ENCODE data around the gene ACAP2. TPM values are rescaled to one million over a fixed set of nuclear protein-coding genes. Genes with fewer than 3 reads are reported as not detected.

Gene ACAP2
- total and polyA plus RNA-seq, 2 experiments from 2014 or later: 45.6 to 104 TPM

DNA sequence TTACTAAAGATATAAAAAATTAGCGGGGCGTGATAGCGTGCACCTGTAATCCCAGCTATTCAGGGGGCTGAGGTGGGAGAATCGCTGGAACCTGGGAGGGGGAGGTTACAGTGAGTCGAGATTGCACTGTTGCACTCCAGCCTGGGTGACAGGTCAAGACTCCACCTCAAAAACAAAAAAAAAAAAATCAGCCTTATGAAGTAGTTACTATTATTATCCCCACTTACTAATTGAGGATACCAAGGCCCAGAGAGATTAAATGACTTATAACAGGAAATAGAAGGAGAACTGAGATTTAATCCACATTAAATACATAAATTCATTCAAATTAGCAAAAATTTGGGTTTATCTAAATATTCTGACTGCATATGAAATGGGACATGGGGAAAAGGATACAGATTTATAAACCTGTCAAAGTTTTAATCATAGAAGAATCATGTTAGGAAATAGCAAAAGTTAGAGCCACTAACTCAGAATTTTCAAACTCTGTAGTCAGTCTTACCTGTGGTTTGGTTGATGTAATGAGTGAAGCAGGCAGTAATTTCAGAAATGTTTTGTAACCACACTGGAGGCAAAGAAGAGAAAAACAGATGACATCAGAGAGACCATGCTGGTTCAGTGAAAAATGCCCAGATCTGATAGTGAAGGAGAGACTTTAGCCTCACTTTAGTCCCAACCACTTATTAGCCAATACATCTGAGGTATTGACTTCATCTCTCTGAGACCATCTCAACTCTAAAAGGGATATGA lies 25.0 kb upstream of the ACAP2 start:
- no peak for DNase-seq (ENCODE audit: low spot score)
- no peaks in the 10 kb centered on the region for H3K27me3 ChIP-seq (ENCODE audit: insufficient read depth)
- no peaks in the 10 kb centered on the region; the same call in 2 of the 3 replicates for H3K36me3 Mint-ChIP-seq (ENCODE audit: low read depth)
- H3K27me3 Mint-ChIP-seq (ENCODE audit: insufficient read depth, low read depth, poor library complexity): peaks cover 3% of the 10 kb centered on the region
- H3K4me2 ChIP-seq: no peak overlapping the region
- H3F3A ChIP-seq (replicated peaks; ENCODE audit: low read depth): no peaks in the 10 kb centered on the region
- H3K27ac Mint-ChIP-seq: no peak overlapping the region
- peaks cover 3% of the 10 kb centered on the region; the same call in 2 of the 3 replicates for H3K4me1 Mint-ChIP-seq
- no peak overlapping the region for H3K27ac ChIP-seq (ENCODE audit: low read depth)
- no peak overlapping the region for H3K4me3 ChIP-seq
- no peaks in the 10 kb centered on the region for H3K79me2 ChIP-seq (replicated peaks; ENCODE audit: insufficient read depth)
- no peak overlapping the region for H3K4me3 Mint-ChIP-seq
- ATAC-seq: no peak
- no peak overlapping the region for H2AFZ ChIP-seq
- no peaks in the 10 kb centered on the region for H3K4me1 ChIP-seq (ENCODE audit: insufficient read depth)
- peaks cover 6% of the 10 kb centered on the region for H3K9me3 Mint-ChIP-seq
- no peaks in the 10 kb centered on the region for H3K9me2 ChIP-seq (ENCODE audit: insufficient read depth)
- H4K20me1 ChIP-seq (replicated peaks; ENCODE audit: insufficient read depth): no peaks in the 10 kb centered on the region
- no peak for TF ChIP-seq JUNB (IDR thresholded peaks at IDR 0.05; ENCODE audit: unreplicated experiment)
- TF ChIP-seq ZNF114 (CRISPR knock-in tag; IDR thresholded peaks at IDR 0.05): no peak
- no peak for TF ChIP-seq STAT1 (IDR thresholded peaks at IDR 0.05; ENCODE audit: unreplicated experiment)
- TF ChIP-seq, protein P1, sequence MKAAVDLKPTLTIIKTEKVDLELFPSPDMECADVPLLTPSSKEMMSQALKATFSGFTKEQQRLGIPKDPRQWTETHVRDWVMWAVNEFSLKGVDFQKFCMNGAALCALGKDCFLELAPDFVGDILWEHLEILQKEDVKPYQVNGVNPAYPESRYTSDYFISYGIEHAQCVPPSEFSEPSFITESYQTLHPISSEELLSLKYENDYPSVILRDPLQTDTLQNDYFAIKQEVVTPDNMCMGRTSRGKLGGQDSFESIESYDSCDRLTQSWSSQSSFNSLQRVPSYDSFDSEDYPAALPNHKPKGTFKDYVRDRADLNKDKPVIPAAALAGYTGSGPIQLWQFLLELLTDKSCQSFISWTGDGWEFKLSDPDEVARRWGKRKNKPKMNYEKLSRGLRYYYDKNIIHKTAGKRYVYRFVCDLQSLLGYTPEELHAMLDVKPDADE (IDR thresholded peaks at IDR 0.05): no peak
- no peak for TF ChIP-seq EZH2 (IDR thresholded peaks at IDR 0.05; ENCODE audit: low read depth, unreplicated experiment)
- no peak for TF ChIP-seq POLR2AphosphoS5 (IDR thresholded peaks at IDR 0.05; ENCODE audit: low read depth)
- no peak for TF ChIP-seq NANOG (IDR thresholded peaks at IDR 0.05; ENCODE audit: borderline replicate concordance)
- no peak for TF ChIP-seq CREB1 (CRISPR knock-in tag; IDR thresholded peaks at IDR 0.05; ENCODE audit: low read depth)
- TF ChIP-seq, protein P2, sequence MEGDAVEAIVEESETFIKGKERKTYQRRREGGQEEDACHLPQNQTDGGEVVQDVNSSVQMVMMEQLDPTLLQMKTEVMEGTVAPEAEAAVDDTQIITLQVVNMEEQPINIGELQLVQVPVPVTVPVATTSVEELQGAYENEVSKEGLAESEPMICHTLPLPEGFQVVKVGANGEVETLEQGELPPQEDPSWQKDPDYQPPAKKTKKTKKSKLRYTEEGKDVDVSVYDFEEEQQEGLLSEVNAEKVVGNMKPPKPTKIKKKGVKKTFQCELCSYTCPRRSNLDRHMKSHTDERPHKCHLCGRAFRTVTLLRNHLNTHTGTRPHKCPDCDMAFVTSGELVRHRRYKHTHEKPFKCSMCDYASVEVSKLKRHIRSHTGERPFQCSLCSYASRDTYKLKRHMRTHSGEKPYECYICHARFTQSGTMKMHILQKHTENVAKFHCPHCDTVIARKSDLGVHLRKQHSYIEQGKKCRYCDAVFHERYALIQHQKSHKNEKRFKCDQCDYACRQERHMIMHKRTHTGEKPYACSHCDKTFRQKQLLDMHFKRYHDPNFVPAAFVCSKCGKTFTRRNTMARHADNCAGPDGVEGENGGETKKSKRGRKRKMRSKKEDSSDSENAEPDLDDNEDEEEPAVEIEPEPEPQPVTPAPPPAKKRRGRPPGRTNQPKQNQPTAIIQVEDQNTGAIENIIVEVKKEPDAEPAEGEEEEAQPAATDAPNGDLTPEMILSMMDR (conservative IDR thresholded peaks at IDR 0.05; ENCODE audit: low read depth in 2 of 2): no peak
- no peak for TF ChIP-seq ZNF331 (CRISPR knock-in tag; IDR thresholded peaks at IDR 0.05; ENCODE audit: low read depth)
- TF ChIP-seq EZH2phosphoT487 (IDR thresholded peaks at IDR 0.05; ENCODE audit: unreplicated experiment): no peak
- TF ChIP-seq, protein P3, sequence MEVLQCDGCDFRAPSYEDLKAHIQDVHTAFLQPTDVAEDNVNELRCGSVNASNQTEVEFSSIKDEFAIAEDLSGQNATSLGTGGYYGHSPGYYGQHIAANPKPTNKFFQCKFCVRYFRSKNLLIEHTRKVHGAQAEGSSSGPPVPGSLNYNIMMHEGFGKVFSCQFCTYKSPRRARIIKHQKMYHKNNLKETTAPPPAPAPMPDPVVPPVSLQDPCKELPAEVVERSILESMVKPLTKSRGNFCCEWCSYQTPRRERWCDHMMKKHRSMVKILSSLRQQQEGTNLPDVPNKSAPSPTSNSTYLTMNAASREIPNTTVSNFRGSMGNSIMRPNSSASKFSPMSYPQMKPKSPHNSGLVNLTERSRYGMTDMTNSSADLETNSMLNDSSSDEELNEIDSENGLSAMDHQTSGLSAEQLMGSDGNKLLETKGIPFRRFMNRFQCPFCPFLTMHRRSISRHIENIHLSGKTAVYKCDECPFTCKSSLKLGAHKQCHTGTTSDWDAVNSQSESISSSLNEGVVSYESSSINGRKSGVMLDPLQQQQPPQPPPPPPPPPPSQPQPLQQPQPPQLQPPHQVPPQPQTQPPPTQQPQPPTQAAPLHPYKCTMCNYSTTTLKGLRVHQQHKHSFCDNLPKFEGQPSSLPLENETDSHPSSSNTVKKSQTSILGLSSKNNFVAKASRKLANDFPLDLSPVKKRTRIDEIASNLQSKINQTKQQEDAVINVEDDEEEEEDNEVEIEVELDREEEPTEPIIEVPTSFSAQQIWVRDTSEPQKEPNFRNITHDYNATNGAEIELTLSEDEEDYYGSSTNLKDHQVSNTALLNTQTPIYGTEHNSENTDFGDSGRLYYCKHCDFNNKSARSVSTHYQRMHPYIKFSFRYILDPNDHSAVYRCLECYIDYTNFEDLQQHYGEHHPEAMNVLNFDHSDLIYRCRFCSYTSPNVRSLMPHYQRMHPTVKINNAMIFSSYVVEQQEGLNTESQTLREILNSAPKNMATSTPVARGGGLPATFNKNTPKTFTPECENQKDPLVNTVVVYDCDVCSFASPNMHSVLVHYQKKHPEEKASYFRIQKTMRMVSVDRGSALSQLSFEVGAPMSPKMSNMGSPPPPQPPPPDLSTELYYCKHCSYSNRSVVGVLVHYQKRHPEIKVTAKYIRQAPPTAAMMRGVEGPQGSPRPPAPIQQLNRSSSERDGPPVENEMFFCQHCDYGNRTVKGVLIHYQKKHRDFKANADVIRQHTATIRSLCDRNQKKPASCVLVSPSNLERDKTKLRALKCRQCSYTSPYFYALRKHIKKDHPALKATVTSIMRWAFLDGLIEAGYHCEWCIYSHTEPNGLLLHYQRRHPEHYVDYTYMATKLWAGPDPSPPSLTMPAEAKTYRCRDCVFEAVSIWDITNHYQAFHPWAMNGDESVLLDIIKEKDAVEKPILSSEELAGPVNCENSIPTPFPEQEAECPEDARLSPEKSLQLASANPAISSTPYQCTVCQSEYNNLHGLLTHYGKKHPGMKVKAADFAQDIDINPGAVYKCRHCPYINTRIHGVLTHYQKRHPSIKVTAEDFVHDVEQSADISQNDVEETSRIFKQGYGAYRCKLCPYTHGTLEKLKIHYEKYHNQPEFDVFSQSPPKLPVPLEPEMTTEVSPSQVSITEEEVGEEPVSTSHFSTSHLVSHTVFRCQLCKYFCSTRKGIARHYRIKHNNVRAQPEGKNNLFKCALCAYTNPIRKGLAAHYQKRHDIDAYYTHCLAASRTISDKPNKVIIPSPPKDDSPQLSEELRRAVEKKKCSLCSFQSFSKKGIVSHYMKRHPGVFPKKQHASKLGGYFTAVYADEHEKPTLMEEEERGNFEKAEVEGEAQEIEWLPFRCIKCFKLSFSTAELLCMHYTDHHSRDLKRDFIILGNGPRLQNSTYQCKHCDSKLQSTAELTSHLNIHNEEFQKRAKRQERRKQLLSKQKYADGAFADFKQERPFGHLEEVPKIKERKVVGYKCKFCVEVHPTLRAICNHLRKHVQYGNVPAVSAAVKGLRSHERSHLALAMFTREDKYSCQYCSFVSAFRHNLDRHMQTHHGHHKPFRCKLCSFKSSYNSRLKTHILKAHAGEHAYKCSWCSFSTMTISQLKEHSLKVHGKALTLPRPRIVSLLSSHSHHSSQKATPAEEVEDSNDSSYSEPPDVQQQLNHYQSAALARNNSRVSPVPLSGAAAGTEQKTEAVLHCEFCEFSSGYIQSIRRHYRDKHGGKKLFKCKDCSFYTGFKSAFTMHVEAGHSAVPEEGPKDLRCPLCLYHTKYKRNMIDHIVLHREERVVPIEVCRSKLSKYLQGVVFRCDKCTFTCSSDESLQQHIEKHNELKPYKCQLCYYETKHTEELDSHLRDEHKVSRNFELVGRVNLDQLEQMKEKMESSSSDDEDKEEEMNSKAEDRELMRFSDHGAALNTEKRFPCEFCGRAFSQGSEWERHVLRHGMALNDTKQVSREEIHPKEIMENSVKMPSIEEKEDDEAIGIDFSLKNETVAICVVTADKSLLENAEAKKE (CRISPR knock-in tag; IDR thresholded peaks at IDR 0.05): no peak
- TF ChIP-seq, protein P4, sequence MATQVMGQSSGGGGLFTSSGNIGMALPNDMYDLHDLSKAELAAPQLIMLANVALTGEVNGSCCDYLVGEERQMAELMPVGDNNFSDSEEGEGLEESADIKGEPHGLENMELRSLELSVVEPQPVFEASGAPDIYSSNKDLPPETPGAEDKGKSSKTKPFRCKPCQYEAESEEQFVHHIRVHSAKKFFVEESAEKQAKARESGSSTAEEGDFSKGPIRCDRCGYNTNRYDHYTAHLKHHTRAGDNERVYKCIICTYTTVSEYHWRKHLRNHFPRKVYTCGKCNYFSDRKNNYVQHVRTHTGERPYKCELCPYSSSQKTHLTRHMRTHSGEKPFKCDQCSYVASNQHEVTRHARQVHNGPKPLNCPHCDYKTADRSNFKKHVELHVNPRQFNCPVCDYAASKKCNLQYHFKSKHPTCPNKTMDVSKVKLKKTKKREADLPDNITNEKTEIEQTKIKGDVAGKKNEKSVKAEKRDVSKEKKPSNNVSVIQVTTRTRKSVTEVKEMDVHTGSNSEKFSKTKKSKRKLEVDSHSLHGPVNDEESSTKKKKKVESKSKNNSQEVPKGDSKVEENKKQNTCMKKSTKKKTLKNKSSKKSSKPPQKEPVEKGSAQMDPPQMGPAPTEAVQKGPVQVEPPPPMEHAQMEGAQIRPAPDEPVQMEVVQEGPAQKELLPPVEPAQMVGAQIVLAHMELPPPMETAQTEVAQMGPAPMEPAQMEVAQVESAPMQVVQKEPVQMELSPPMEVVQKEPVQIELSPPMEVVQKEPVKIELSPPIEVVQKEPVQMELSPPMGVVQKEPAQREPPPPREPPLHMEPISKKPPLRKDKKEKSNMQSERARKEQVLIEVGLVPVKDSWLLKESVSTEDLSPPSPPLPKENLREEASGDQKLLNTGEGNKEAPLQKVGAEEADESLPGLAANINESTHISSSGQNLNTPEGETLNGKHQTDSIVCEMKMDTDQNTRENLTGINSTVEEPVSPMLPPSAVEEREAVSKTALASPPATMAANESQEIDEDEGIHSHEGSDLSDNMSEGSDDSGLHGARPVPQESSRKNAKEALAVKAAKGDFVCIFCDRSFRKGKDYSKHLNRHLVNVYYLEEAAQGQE (IDR thresholded peaks at IDR 0.05; ENCODE audit: unreplicated experiment): no peak
- no peaks in the 10 kb centered on the region for H3K36me3 ChIP-seq (ENCODE audit: insufficient read depth)
